ENCODE measurements around the gene OSGEP. TPM values are rescaled to one million over a fixed set of nuclear protein-coding genes. Genes with fewer than 3 reads are reported as not detected.
A peak's percentile ranks its signal among the peaks of the same experiment; 100 is the strongest.

OSGEP gene
- total RNA-seq, 2 experiments from 2014 or later, result 76.6 to 86.6 TPM

- Histone ChIP-seq H3K4me3 (ENCODE audit: low read depth, low read length, poor library complexity, severe bottlenecking) (no peak overlapping the region), H4K20me1 (ENCODE audit: insufficient read depth, low read length) (no peaks in the 10 kb centered on the region), H3K36me3 (ENCODE audit: insufficient read depth, low read length) (no peaks in the 10 kb centered on the region), H3K9me3 (ENCODE audit: low read length) (no peaks in the 10 kb centered on the region), H3K27ac (ENCODE audit: low read depth, low read length, poor library complexity, severe bottlenecking) (no peak overlapping the region), H3K4me2 (ENCODE audit: low read length) (no peak overlapping the region), H2AFZ (ENCODE audit: low read length) (no peak overlapping the region), H3K9me2 (ENCODE audit: insufficient read depth, low read length) (no peaks in the 10 kb centered on the region), H3K4me1 (ENCODE audit: insufficient read depth, low read length, poor library complexity, severe bottlenecking) (peaks cover 47% of the 10 kb centered on the region), H3K79me2 (ENCODE audit: insufficient read depth, low read depth, low read length) (no peaks in the 10 kb centered on the region)
- ChIA-PET POLR2A (interaction anchor here (0.6 to 3.4 kb wide), 7 partner anchors 9 to 26 kb away, joined by 3 to 14 read pairs (median 4); partner anchors contain the start of genes APEX1 and OSGEP), CTCF (ENCODE audit: unreplicated experiment) (interaction anchor here (0.7 kb wide), 1 partner anchor 25 kb away, joined by 3 read pairs; the partner anchor contains the start of gene APEX1)
- TF ChIP-seq CTCF (conservative IDR thresholded peaks at IDR 0.05; ENCODE audit: low read length) (no peak), EZH2phosphoT487 (IDR thresholded peaks at IDR 0.05; ENCODE audit: borderline replicate concordance, low read depth, low read length) (no peak)
- intact Hi-C loops (cut with micrococcal nuclease; ENCODE audit: unreplicated experiment), result no loop called here
- no TSS peak for BruUV-seq (replicated peaks)
- DNase-seq (ENCODE audit: low spot score), result no peak
These were observed 24.6 kb downstream of the OSGEP start for GRCh38 chr14:20429801-20430669.

- peak overlapping the region; percentile 94 for H3K27ac ChIP-seq (ENCODE audit: low read depth, low read length, poor library complexity, severe bottlenecking)
- H3K9me2 ChIP-seq (ENCODE audit: insufficient read depth, low read length), result no peaks in the 10 kb centered on the region
- no peaks in the 10 kb centered on the region for H3K36me3 ChIP-seq (ENCODE audit: insufficient read depth, low read length)
- H3K9me3 ChIP-seq (ENCODE audit: low read length), result no peaks in the 10 kb centered on the region
- H3K4me1 ChIP-seq (ENCODE audit: insufficient read depth, low read length, poor library complexity, severe bottlenecking), result peaks cover 52% of the 10 kb centered on the region
- ChIA-PET POLR2A (interaction anchor here (1.0 to 3.4 kb wide), 8 partner anchors 9 to 87 kb away, joined by 3 to 14 read pairs (median 4); partner anchors contain the start of genes APEX1, OSGEP, PIP4P1 and TEP1), CTCF (ENCODE audit: unreplicated experiment) (interaction anchor here (0.6 kb wide), 2 partner anchors 20 to 49 kb away, joined by 3 read pairs; no protein-coding TSS in a partner anchor)
- H3K79me2 ChIP-seq (ENCODE audit: insufficient read depth, low read depth, low read length), result no peaks in the 10 kb centered on the region
- H3K4me3 ChIP-seq (ENCODE audit: low read depth, low read length, poor library complexity, severe bottlenecking), result no peak overlapping the region
- H3K4me2 ChIP-seq (ENCODE audit: low read length), result peak overlapping the region; percentile 89
- BruUV-seq (replicated peaks), result no TSS peak
- TF ChIP-seq CTCF (conservative IDR thresholded peaks at IDR 0.05; ENCODE audit: low read length) (no peak), EZH2phosphoT487 (IDR thresholded peaks at IDR 0.05; ENCODE audit: borderline replicate concordance, low read depth, low read length) (no peak)
- intact Hi-C loops (cut with micrococcal nuclease; ENCODE audit: unreplicated experiment), result no loop called here
- no peak overlapping the region; the same call in 1 of the 2 replicates for H2AFZ ChIP-seq (ENCODE audit: low read length)
- DNase-seq (ENCODE audit: low spot score), result no peak
- H4K20me1 ChIP-seq (ENCODE audit: insufficient read depth, low read length), result no peaks in the 10 kb centered on the region
These were observed 25.8 kb downstream of the OSGEP start for GRCh38 chr14:20428802-20429201.
